Nephron (organoid): ENCODE data around the gene FMNL2.

Experiments
- H3K27ac Mint-ChIP-seq, 3 experiments: 2 replicates each; pipeline ENCODE4 v1.8.0; 2020; ENCODE audit warnings: mixed read lengths in 3 of 3, mild to moderate bottlenecking in 2 of 3, moderate library complexity in 1 of 3
- H3K27me3 Mint-ChIP-seq: 2 replicates; pipeline ENCODE4 v1.8.0; 2021; ENCODE audit warnings: low read depth, mild to moderate bottlenecking, moderate library complexity, mixed read lengths
- H3K36me3 Mint-ChIP-seq: 2 replicates; pipeline ENCODE4 v1.8.0; 2020; ENCODE audit warnings: low read depth, mixed read lengths
- H3K4me1 Mint-ChIP-seq: 2 replicates; pipeline ENCODE4 v1.8.0; 2020; ENCODE audit warnings: mixed read lengths
- H3K4me3 Mint-ChIP-seq, 3 experiments: 2 replicates each; pipeline ENCODE4 v1.8.0; 2020; ENCODE audit warnings: mild to moderate bottlenecking in 3 of 3, mixed read lengths in 3 of 3, moderate library complexity in 2 of 3
- H3K9me3 Mint-ChIP-seq: 2 replicates; pipeline ENCODE4 v1.8.0; 2020; ENCODE audit warnings: mixed read lengths
- CTCF ChIP-seq, 3 experiments: fragments of 200-600 bp; sonication (generic); IDR thresholded peaks; one replicate each; pipeline ENCODE4 v1.5.0; 2021; ENCODE audit warnings: antibody characterized with exemption in 3 of 3; ENCODE audit not compliant: unreplicated experiment in 3 of 3

The FMNL2 gene

GRCh38 chr2:152558158-152558984 is 223.4 kb downstream of the FMNL2 start:
- H3K4me1 Mint-ChIP-seq: peaks cover 69% of the 10 kb centered on the region
- no peaks in the 10 kb centered on the region for H3K27me3 Mint-ChIP-seq
- H3K9me3 Mint-ChIP-seq: no peaks in the 10 kb centered on the region
- no peak for TF ChIP-seq CTCF (IDR thresholded peaks at IDR 0.05; ENCODE audit: unreplicated experiment in 3 of 3)
- H3K4me3 Mint-ChIP-seq: peak overlapping the region in 1 of 3 experiments; percentile 12
- H3K36me3 Mint-ChIP-seq: peaks cover 45% of the 10 kb centered on the region
- H3K27ac Mint-ChIP-seq: peak overlapping the region; percentile 45 to 89 (median 76)

GRCh38 chr2:152559008-152559407 is 224.0 kb downstream of the FMNL2 start:
- no peak for TF ChIP-seq CTCF (IDR thresholded peaks at IDR 0.05; ENCODE audit: unreplicated experiment in 3 of 3)
- H3K27me3 Mint-ChIP-seq: no peaks in the 10 kb centered on the region
- H3K36me3 Mint-ChIP-seq: peaks cover 49% of the 10 kb centered on the region
- H3K4me1 Mint-ChIP-seq: peaks cover 74% of the 10 kb centered on the region
- peak overlapping the region; percentile 45 to 89 (median 76) for H3K27ac Mint-ChIP-seq
- H3K4me3 Mint-ChIP-seq: peak overlapping the region in 1 of 3 experiments; percentile 12
- H3K9me3 Mint-ChIP-seq: no peaks in the 10 kb centered on the region

GRCh38 chr2:152560166-152560565 is 225.2 kb downstream of the FMNL2 start:
- peaks cover 53% of the 10 kb centered on the region for H3K36me3 Mint-ChIP-seq
- H3K4me3 Mint-ChIP-seq: no peak overlapping the region
- H3K27ac Mint-ChIP-seq: peak overlapping the region in 2 of 3 experiments; percentile 58 to 89
- peaks cover 2% of the 10 kb centered on the region for H3K27me3 Mint-ChIP-seq
- no peak for TF ChIP-seq CTCF (IDR thresholded peaks at IDR 0.05; ENCODE audit: unreplicated experiment in 3 of 3)
- no peaks in the 10 kb centered on the region for H3K9me3 Mint-ChIP-seq
- peaks cover 75% of the 10 kb centered on the region for H3K4me1 Mint-ChIP-seq

- Mint-ChIP-seq H3K27me3 (peaks cover 3% of the 10 kb centered on the region), H3K9me3 (no peaks in the 10 kb centered on the region), H3K4me3 (no peak overlapping the region), H3K27ac (peak overlapping the region; percentile 29 to 89 (median 60)), H3K4me1 (peaks cover 74% of the 10 kb centered on the region), H3K36me3 (peaks cover 53% of the 10 kb centered on the region)
- TF ChIP-seq CTCF (IDR thresholded peaks at IDR 0.05; ENCODE audit: unreplicated experiment in 3 of 3): no peak
Measured at GRCh38 chr2:152560873-152561595, 226.1 kb downstream of the FMNL2 start.

GRCh38 chr2:152562198-152562884 is 227.4 kb downstream of the FMNL2 start:
- Mint-ChIP-seq H3K4me3 (no peak overlapping the region), H3K4me1 (peaks cover 82% of the 10 kb centered on the region), H3K27me3 (peaks cover 3% of the 10 kb centered on the region), H3K36me3 (peaks cover 53% of the 10 kb centered on the region), H3K27ac (peak overlapping the region; percentile 1 to 17 (median 6)), H3K9me3 (no peaks in the 10 kb centered on the region)
- no peak for TF ChIP-seq CTCF (IDR thresholded peaks at IDR 0.05; ENCODE audit: unreplicated experiment in 3 of 3)
